Measurements from ENCODE around the gene GUCY1A2.

The GUCY1A2 gene

DNA sequence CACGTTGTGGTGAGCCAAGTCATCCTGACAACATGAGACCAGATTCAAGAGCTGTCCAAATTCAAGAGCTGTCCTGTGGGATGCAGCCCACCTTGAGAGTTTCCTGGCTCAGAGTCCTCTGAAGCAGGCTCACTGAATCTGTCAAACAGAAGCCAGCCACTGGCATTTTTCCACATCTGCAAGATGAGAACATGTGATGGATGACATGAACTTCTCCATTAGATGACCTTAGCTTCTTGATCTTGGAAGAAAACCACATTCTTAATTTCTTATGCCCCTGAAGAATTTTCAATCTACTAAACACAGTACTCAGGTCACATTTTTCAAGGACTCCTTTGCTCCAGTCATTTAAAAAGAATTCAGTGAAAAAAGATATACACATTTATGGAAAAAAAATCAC, 291.0 kb downstream of the GUCY1A2 start:
- Mint-ChIP-seq H3K4me3 (no peak overlapping the region), H3K9me3 (peaks cover 12% of the 10 kb centered on the region), H3K27me3 (no peaks in the 10 kb centered on the region), H3K4me1 (ENCODE audit: low read depth) (no peaks in the 10 kb centered on the region), H3K27ac (no peak overlapping the region), H3K36me3 (ENCODE audit: low read depth) (no peaks in the 10 kb centered on the region)

DNA sequence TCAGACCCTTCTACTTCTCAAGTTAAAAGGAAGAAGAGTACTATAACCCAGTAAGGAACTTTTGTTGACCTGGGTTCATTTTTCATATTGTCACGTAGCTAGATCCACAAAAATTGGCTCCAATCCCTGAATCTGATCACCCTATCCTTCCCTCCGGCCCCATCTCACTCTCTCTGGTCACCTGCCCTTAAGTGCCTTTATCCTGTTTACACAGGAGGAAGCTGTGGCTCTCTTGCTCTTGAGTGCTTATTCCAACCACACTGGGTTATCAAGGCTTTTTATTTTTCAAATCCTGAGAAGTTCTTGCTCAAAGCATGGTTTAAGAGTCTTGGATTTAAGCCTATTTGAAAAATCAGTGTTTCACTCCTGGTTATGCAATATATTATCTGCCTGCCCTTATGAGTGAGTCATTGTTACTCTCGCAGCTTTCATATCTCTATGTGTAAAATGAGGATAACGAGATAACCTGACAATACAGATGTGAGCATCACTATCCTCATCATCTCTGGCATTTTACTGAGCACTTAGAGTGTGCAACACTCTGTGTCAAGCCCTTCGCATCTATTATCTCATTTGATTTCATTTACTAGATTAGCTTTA, 293.9 kb downstream of the GUCY1A2 start:
- no peaks in the 10 kb centered on the region for H3K4me1 Mint-ChIP-seq (ENCODE audit: low read depth)
- H3K27ac Mint-ChIP-seq = no peak overlapping the region
- H3K27me3 Mint-ChIP-seq = no peaks in the 10 kb centered on the region
- H3K4me3 Mint-ChIP-seq = no peak overlapping the region
- H3K9me3 Mint-ChIP-seq = no peaks in the 10 kb centered on the region
- no peaks in the 10 kb centered on the region for H3K36me3 Mint-ChIP-seq (ENCODE audit: low read depth)

DNA sequence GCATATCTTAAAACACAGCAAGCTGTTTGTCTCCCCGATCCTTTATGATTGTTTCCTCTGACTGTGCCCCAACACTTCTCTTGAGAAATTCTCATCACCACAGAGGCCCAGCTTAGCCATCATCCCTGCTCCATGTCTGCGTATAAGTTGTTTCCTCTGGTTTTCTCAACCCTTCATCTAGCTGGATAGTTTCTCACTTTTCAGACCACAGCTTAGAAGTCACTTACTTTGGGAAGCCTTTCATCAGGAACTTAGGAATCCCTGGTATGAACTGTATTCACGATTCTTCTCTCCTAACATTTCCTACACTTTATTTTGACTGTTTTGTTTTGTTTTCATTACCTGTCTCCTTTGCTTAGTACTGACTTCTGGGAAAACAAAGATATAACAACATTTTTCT, 295.2 kb downstream of the GUCY1A2 start:
- Mint-ChIP-seq H3K9me3 (no peaks in the 10 kb centered on the region), H3K27ac (no peak overlapping the region), H3K4me3 (no peak overlapping the region), H3K27me3 (no peaks in the 10 kb centered on the region), H3K36me3 (ENCODE audit: low read depth) (no peaks in the 10 kb centered on the region), H3K4me1 (ENCODE audit: low read depth) (no peaks in the 10 kb centered on the region)

DNA sequence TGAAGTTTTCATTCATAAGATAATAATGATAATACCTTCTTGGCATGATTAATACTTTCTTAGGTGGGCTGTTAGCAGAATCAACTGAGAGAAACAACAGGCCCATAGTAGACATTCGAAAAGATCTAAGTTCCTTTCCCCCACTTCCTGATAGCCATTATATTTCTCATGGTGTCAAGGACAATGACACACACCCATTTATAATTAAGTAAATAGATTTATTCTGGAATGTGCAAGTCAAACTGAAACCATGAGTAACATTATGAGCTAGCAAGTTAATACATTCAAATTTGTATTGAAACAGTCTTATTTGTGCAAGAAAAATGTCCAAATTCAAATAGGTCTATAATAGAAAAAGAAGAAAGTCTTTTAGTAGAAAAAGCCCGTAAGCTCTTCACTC, 301.1 kb downstream of the GUCY1A2 start:
- Mint-ChIP-seq H3K27me3 (no peaks in the 10 kb centered on the region), H3K4me3 (no peak overlapping the region), H3K36me3 (ENCODE audit: low read depth) (no peaks in the 10 kb centered on the region), H3K27ac (no peak overlapping the region), H3K9me3 (no peaks in the 10 kb centered on the region), H3K4me1 (ENCODE audit: low read depth) (no peaks in the 10 kb centered on the region)

DNA sequence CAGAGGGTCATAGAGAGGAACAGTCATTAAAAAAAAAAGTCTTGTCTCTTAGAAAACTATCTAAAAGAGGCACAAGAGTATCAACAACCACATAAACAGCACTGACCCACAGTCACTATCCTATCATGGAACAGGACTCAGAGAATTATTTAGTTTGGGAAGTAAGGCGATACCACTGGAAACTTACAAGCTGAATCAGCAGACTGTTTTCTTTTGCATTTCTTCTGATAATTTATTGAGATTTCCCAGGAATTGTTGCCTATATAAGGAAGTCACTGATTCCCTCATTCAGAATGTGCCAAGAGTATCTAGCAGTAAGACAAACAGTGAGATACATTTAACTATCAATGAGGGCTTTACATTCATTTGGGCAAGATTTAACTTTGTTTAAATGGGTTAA, 304.1 kb downstream of the GUCY1A2 start:
- H3K36me3 Mint-ChIP-seq (ENCODE audit: low read depth) = no peaks in the 10 kb centered on the region

DNA sequence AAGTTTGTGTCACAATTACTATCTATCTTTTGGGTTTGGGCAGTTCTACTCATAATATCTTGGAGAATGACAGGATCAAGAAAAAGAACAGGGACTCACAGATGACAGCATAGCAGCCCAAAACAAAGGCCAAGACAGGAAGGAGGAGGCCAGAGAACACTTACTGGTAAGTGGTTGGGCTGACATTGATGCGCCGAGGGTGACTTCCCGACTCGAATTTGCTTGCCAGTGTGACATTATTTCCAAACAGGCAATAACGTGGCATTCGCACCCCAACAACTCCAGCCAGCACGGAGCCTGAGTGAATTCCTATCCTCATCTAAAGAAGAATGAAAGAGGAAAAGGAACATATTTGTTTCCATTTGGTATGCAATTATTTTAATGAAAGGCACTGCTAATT, 309.9 kb downstream of the GUCY1A2 start:
- H3K36me3 Mint-ChIP-seq (ENCODE audit: low read depth) = no peaks in the 10 kb centered on the region
- no peaks in the 10 kb centered on the region for H3K9me3 Mint-ChIP-seq
- H3K27me3 Mint-ChIP-seq = no peaks in the 10 kb centered on the region
- H3K27ac Mint-ChIP-seq = no peak overlapping the region
- no peaks in the 10 kb centered on the region for H3K4me1 Mint-ChIP-seq (ENCODE audit: low read depth)
- H3K4me3 Mint-ChIP-seq = no peak overlapping the region

More for the DNA sequence above, 304.1 kb downstream of the GUCY1A2 start:
- Mint-ChIP-seq H3K9me3 (no peaks in the 10 kb centered on the region), H3K4me1 (ENCODE audit: low read depth) (no peaks in the 10 kb centered on the region), H3K4me3 (no peak overlapping the region), H3K27ac (no peak overlapping the region), H3K27me3 (no peaks in the 10 kb centered on the region)

DNA sequence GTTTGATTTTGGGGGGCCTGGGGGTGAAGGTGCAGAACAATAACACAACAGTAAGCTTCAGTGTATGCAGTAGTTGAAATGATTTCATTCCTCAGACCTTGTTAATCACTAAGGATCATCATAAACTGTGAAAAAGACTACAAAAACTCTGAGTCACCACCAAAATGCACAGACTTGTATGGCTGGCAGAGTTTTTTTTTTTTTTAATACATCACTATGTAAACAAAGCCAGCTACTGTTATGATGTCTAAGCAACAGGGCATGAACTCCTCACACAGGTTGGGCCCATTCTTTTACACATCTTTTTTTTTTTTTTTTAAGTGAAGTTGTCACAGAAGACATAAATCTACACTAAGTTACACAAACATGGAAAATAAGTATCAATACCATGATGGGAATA, 311.9 kb downstream of the GUCY1A2 start:
- Mint-ChIP-seq H3K9me3 (no peaks in the 10 kb centered on the region), H3K4me1 (ENCODE audit: low read depth) (no peaks in the 10 kb centered on the region), H3K36me3 (ENCODE audit: low read depth) (no peaks in the 10 kb centered on the region), H3K4me3 (no peak overlapping the region), H3K27me3 (no peaks in the 10 kb centered on the region), H3K27ac (no peak overlapping the region)

DNA sequence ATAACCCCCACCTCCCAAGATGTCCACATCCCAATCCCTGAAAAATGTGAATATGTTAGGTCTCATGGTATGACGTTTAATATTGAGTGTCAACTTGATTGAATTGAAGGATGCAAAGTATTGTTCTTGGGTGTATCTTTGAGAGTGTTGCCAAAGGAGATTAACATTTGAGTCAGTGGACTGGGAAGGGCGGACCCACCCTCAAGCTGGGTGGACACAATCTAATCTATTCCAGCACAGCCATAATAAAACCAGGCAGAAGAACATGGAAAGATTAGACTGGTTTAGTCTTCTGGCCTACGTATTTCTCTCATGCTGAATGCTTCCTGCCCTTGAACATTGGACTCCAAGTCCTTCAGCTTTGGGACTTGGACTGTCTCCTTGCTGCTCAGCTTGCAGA, 315.5 kb downstream of the GUCY1A2 start:
- Mint-ChIP-seq H3K9me3 (no peaks in the 10 kb centered on the region), H3K4me1 (ENCODE audit: low read depth) (no peaks in the 10 kb centered on the region), H3K36me3 (ENCODE audit: low read depth) (no peaks in the 10 kb centered on the region), H3K4me3 (no peak overlapping the region), H3K27me3 (no peaks in the 10 kb centered on the region), H3K27ac (no peak overlapping the region)

DNA sequence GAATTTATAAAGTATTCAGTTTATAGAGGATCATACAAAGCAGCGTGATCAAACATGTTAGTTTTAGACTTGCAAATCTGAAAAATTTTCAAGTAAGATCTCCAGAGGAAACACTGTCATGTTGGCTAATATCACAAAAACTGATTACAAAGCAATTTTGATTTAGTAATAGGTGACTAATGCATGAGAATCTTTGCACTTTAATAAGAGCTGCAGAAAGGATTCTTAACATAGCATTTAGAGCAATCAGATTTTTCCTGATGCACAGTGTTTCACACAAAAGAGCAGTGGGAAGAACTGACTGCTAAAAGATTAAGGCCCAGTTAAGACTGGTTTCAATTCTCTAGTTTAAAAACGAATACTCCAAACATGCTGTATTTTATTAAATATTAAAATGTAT, 321.2 kb downstream of the GUCY1A2 start:
- H3K4me3 Mint-ChIP-seq = no peak overlapping the region
- no peak overlapping the region for H3K27ac Mint-ChIP-seq
- H3K4me1 Mint-ChIP-seq (ENCODE audit: low read depth) = no peaks in the 10 kb centered on the region
- no peaks in the 10 kb centered on the region for H3K27me3 Mint-ChIP-seq
- no peaks in the 10 kb centered on the region for H3K36me3 Mint-ChIP-seq (ENCODE audit: low read depth)
- H3K9me3 Mint-ChIP-seq = no peaks in the 10 kb centered on the region

DNA sequence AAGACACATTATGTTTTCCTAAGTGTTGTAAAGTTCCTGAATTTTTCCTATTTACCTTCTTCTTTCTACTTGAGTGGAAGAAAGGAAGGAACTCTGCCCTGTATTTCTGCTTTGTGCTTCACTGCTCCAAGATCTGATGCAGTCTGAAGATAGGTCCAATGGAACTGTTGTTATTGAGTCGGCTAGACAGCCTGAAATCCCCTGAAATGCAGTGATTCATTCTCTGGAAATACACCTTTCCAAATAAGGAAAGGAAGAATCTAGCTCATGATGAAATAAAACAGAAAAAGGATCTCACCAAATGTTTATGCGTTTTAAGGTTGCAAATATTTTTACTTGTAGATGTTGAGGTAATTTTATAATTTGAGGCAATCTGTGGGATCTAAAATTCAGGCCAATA, 322.8 kb downstream of the GUCY1A2 start:
- H3K4me3 Mint-ChIP-seq = no peak overlapping the region
- no peak overlapping the region for H3K27ac Mint-ChIP-seq
- H3K9me3 Mint-ChIP-seq = no peaks in the 10 kb centered on the region
- H3K4me1 Mint-ChIP-seq (ENCODE audit: low read depth) = no peaks in the 10 kb centered on the region
- H3K27me3 Mint-ChIP-seq = no peaks in the 10 kb centered on the region
- no peaks in the 10 kb centered on the region for H3K36me3 Mint-ChIP-seq (ENCODE audit: low read depth)

DNA sequence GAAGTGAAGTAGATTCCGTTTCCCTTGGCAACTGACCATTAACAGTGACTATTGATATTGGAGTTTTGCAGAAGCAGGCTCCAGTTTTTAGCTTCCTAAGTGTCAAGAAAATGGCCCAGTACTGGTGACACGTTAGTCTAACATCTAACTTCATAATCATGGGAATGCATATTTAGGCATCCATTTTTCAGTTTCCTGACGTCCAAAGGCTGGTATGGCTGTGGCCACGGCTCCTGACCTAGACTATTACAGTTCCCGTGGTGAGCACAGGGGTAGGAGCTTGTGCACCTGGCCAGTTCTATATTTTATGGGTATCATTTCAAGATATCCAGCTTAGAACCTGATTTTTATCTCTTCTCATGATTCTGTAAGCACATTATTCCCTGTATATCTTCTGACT, 323.8 kb downstream of the GUCY1A2 start:
- no peaks in the 10 kb centered on the region for H3K4me1 Mint-ChIP-seq (ENCODE audit: low read depth)
- H3K36me3 Mint-ChIP-seq (ENCODE audit: low read depth) = no peaks in the 10 kb centered on the region
- H3K27me3 Mint-ChIP-seq = no peaks in the 10 kb centered on the region
- no peak overlapping the region for H3K4me3 Mint-ChIP-seq
- H3K9me3 Mint-ChIP-seq = peaks cover 4% of the 10 kb centered on the region
- no peak overlapping the region for H3K27ac Mint-ChIP-seq

DNA sequence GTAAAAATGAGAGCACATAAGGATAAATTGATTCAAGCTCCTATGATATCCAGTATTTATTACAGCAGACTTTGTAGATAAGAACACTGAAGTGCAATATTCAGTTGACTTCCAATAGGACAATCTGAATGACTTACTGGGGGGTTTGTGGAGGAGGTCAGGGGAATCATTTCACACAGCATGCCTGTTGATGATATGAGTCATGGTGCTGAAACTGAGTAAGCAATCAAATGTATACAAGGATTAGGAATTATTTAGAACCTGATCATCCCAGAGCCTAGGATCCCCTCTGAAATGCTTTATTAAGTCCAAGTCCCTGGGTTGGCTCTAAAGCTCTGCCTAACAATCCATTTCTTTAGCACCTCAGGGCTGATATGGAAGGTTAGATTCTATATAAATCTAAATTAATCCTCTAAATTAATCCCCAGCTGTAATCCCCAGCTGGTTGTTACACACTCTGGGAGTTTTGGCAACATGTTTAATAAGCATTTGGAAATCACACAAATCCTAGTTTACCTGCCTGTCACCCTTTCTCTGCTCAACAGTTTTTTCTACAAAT, 326.4 kb downstream of the GUCY1A2 start:
- H3K27ac Mint-ChIP-seq = no peak overlapping the region
- H3K9me3 Mint-ChIP-seq = peaks cover 8% of the 10 kb centered on the region
- H3K36me3 Mint-ChIP-seq (ENCODE audit: low read depth) = no peaks in the 10 kb centered on the region
- no peaks in the 10 kb centered on the region for H3K4me1 Mint-ChIP-seq (ENCODE audit: low read depth)
- no peaks in the 10 kb centered on the region for H3K27me3 Mint-ChIP-seq
- H3K4me3 Mint-ChIP-seq = no peak overlapping the region

DNA sequence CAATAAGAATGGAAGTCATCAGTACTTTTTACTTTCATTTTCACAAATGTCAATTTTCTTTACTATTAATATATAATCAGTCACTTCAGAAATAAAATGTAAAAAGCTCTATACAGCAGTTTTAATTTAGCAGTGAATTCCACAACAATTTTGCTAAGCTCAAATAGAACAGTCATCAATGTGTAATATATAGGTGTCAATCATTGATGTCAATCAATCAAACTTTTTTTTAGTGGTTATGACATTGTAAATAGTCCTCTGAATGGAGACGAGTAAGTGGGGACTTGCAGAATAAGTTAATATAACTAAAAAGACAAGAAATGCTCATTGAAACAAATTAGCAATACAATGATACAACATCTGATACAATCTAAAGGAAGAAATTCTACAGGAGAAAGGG, 327.4 kb downstream of the GUCY1A2 start:
- Mint-ChIP-seq H3K4me3 (no peak overlapping the region), H3K9me3 (peaks cover 8% of the 10 kb centered on the region), H3K27ac (no peak overlapping the region), H3K36me3 (ENCODE audit: low read depth) (no peaks in the 10 kb centered on the region), H3K4me1 (ENCODE audit: low read depth) (no peaks in the 10 kb centered on the region), H3K27me3 (no peaks in the 10 kb centered on the region)

DNA sequence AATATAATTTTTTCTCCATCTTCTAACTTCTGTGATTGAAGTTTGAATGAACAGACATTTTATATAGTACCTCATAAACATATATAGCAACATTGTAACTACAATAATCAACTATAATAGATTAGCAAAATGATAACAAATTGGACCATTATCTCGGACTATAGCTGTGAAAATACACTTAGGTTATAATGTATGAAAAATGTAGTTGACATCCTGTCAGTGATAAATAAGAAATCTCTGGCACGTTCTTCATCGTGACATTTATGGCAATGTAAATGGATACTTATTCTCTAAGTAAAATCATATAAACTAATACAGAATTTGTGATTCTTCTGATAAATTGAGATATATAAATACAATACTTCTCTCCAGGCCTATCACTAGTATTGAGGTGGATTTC, 333.3 kb downstream of the GUCY1A2 start:
- Mint-ChIP-seq H3K36me3 (ENCODE audit: low read depth) (no peaks in the 10 kb centered on the region), H3K4me3 (no peak overlapping the region), H3K27ac (no peak overlapping the region), H3K4me1 (ENCODE audit: low read depth) (no peaks in the 10 kb centered on the region), H3K9me3 (peaks cover 4% of the 10 kb centered on the region), H3K27me3 (no peaks in the 10 kb centered on the region)

DNA sequence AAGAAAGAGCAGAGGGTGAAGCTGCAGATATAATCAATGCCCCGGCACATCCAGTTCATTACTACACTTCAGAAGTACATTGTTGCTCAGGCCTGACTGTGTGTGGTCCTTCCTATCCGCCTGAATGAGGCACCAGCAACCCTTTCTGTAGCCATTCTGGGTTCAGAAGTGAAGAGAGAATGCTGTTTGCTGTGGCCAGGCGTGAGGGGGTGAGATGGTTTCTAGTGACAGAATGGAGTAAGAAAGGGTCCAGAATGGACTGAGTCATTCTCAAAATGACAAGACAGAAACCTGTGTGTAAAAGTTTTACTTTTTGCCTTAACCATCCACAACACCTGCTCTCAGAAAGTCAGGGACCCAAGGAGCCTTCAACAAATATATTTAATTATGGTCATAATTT, 334.8 kb downstream of the GUCY1A2 start:
- Mint-ChIP-seq H3K9me3 (peaks cover 3% of the 10 kb centered on the region), H3K27me3 (no peaks in the 10 kb centered on the region), H3K36me3 (ENCODE audit: low read depth) (no peaks in the 10 kb centered on the region), H3K4me3 (no peak overlapping the region), H3K4me1 (ENCODE audit: low read depth) (no peaks in the 10 kb centered on the region), H3K27ac (no peak overlapping the region)

DNA sequence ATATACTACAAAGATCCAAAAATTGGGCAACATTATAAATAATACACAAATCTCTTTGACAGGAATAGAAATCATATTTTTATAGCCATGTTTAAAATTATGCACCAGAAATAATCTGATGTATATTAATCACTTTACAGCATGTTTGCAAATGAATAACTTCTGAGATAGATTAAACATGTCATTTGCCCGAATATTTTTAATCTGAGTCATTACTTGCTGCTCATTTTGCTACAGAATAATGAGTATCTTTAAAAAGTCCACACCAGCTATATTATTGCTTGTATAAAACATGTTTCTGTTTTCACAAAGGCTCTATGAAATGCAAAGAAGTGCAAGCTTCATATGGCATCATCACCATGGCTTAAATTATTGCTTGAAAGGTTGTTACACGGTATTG, 336.8 kb downstream of the GUCY1A2 start:
- Mint-ChIP-seq H3K4me1 (ENCODE audit: low read depth) (no peaks in the 10 kb centered on the region), H3K36me3 (ENCODE audit: low read depth) (no peaks in the 10 kb centered on the region), H3K9me3 (no peaks in the 10 kb centered on the region), H3K4me3 (no peak overlapping the region), H3K27me3 (no peaks in the 10 kb centered on the region), H3K27ac (no peak overlapping the region)
